Measurements from ENCODE around the gene FKBP4. TPM values are rescaled to one million over a fixed set of nuclear protein-coding genes. Genes with fewer than 3 reads are reported as not detected.

The FKBP4 gene
- total and polyA plus RNA-seq, 2 donors (not counting 3 experiments of a cell fraction or from before 2014, with no cell fraction given) = 31.0 to 85.6 TPM

GRCh38 chr12:2824541-2824940, 29.8 kb downstream of the FKBP4 start:
- TF ChIP-seq EZH2 (IDR thresholded peaks at IDR 0.05; ENCODE audit: borderline replicate concordance, low read depth, low read length, severe bottlenecking) (no peak), FOS (IDR thresholded peaks at IDR 0.05; ENCODE audit: borderline replicate concordance, insufficient read depth, low read length) (no peak)
- no peak overlapping the region for H3K4me3 ChIP-seq (replicated peaks in 1 of 3; ENCODE audit: insufficient read depth in 1 of 3, low read depth in 1 of 3, low read length in 3 of 3)
- no peak for DNase-seq (ENCODE audit: low read depth, low spot score)
- H3K27ac ChIP-seq (ENCODE audit: insufficient read depth, low read depth, low read length) = no peak overlapping the region
- no peak overlapping the region for H3K9ac ChIP-seq (replicated peaks; ENCODE audit: extremely low read depth, insufficient read depth, low read length)
- H4K20me1 ChIP-seq (replicated peaks; ENCODE audit: control insufficient read depth, extremely low read depth, insufficient read depth, low read length) = no peaks in the 10 kb centered on the region
- no peak overlapping the region for H2AFZ ChIP-seq (ENCODE audit: low read depth, low read length)
- no TSS peak for BruUV-seq (replicated peaks)
- dilution Hi-C loops (cut with MboI; ENCODE audit: extremely low pct_ligation_motif_present, low sequenced_read_pairs) = no loop called here
- H3K9me3 ChIP-seq (replicated peaks; ENCODE audit: control insufficient read depth, insufficient read depth, low read length) = no peaks in the 10 kb centered on the region
- intact Hi-C loops (cut with micrococcal nuclease) = no loop called here
- ChIA-PET CTCF (interaction anchor here (0.8 kb wide), 1 partner anchor 11 kb away, joined by 4 read pairs; no protein-coding TSS in a partner anchor), POLR2A (no interaction called here)
- H3K27me3 ChIP-seq (ENCODE audit: control insufficient read depth in 2 of 2, insufficient read depth in 2 of 2, low read length in 2 of 2) = no peaks in the 10 kb centered on the region
- no peak for FAIRE-seq
- H3K4me2 ChIP-seq (ENCODE audit: insufficient read depth, low read length) = no peak overlapping the region
- H3K36me3 ChIP-seq (ENCODE audit: control insufficient read depth in 2 of 2, extremely low read depth in 1 of 2, insufficient read depth in 2 of 2, low read length in 2 of 2) = peaks cover 15 to 42% of the 10 kb centered on the region in 2 experiments
- no peaks in the 10 kb centered on the region for H3K9me1 ChIP-seq (replicated peaks; ENCODE audit: control insufficient read depth, extremely low read depth, insufficient read depth, low read length)
- H3K79me2 ChIP-seq (ENCODE audit: control insufficient read depth, insufficient read depth, low read length) = no peaks in the 10 kb centered on the region
- H3K4me1 ChIP-seq (ENCODE audit: control insufficient read depth, extremely low read depth, insufficient read depth, low read length) = no peaks in the 10 kb centered on the region

GRCh38 chr12:2825132-2825531, 30.4 kb downstream of the FKBP4 start:
- intact Hi-C loops (cut with micrococcal nuclease) (no loop called here), dilution Hi-C loops (cut with MboI; ENCODE audit: extremely low pct_ligation_motif_present, low sequenced_read_pairs) (no loop called here)
- no peak overlapping the region for H3K4me3 ChIP-seq (replicated peaks in 1 of 3; ENCODE audit: insufficient read depth in 1 of 3, low read depth in 1 of 3, low read length in 3 of 3)
- peaks cover 15 to 42% of the 10 kb centered on the region in 2 experiments for H3K36me3 ChIP-seq (ENCODE audit: control insufficient read depth in 2 of 2, extremely low read depth in 1 of 2, insufficient read depth in 2 of 2, low read length in 2 of 2)
- no peaks in the 10 kb centered on the region for H3K9me3 ChIP-seq (replicated peaks; ENCODE audit: control insufficient read depth, insufficient read depth, low read length)
- H3K9ac ChIP-seq (replicated peaks; ENCODE audit: extremely low read depth, insufficient read depth, low read length) = no peak overlapping the region
- H3K4me2 ChIP-seq (ENCODE audit: insufficient read depth, low read length) = no peak overlapping the region
- TF ChIP-seq POLR2AphosphoS5 (IDR thresholded peaks at IDR 0.05; ENCODE audit: insufficient read depth, low read depth, low read length) = no peak
- TF ChIP-seq FOS (IDR thresholded peaks at IDR 0.05; ENCODE audit: borderline replicate concordance, insufficient read depth, low read length) = no peak
- TF ChIP-seq MAX (IDR thresholded peaks at IDR 0.05; ENCODE audit: insufficient read depth, insufficient read length) = no peak
- TF ChIP-seq GATA2 (IDR thresholded peaks at IDR 0.05; ENCODE audit: insufficient read depth, insufficient read length, low read depth, low read length) = no peak
- TF ChIP-seq JUN (IDR thresholded peaks at IDR 0.05; ENCODE audit: borderline replicate concordance, insufficient read depth, insufficient read length, low read depth) = no peak
- TF ChIP-seq MYC (IDR thresholded peaks at IDR 0.05; ENCODE audit: low read depth, low read length) = no peak
- no peak for TF ChIP-seq CTCF (IDR thresholded peaks at IDR 0.05; ENCODE audit: extremely low read depth in 1 of 2, insufficient read depth in 1 of 2, low read depth in 1 of 2, low read length in 2 of 2)
- TF ChIP-seq POLR2A (IDR thresholded peaks at IDR 0.05; ENCODE audit: low read depth, low read length) = no peak
- no peak for TF ChIP-seq EZH2 (IDR thresholded peaks at IDR 0.05; ENCODE audit: borderline replicate concordance, low read depth, low read length, severe bottlenecking)
- H3K27ac ChIP-seq (ENCODE audit: insufficient read depth, low read depth, low read length) = no peak overlapping the region
- no TSS peak for BruUV-seq (replicated peaks)
- no peaks in the 10 kb centered on the region for H3K27me3 ChIP-seq (ENCODE audit: control insufficient read depth in 2 of 2, insufficient read depth in 2 of 2, low read length in 2 of 2)
- POLR2A ChIA-PET = no interaction called here
- CTCF ChIA-PET = interaction anchor here (0.8 kb wide), 1 partner anchor 11 kb away, joined by 4 read pairs; no protein-coding TSS in a partner anchor
- H3K4me1 ChIP-seq (ENCODE audit: control insufficient read depth, extremely low read depth, insufficient read depth, low read length) = no peaks in the 10 kb centered on the region
- no peak for DNase-seq (ENCODE audit: low read depth, low spot score)
- H3K79me2 ChIP-seq (ENCODE audit: control insufficient read depth, insufficient read depth, low read length) = no peaks in the 10 kb centered on the region
- H3K9me1 ChIP-seq (replicated peaks; ENCODE audit: control insufficient read depth, extremely low read depth, insufficient read depth, low read length) = no peaks in the 10 kb centered on the region
- no peak for FAIRE-seq
- H4K20me1 ChIP-seq (replicated peaks; ENCODE audit: control insufficient read depth, extremely low read depth, insufficient read depth, low read length) = no peaks in the 10 kb centered on the region
- no peak overlapping the region for H2AFZ ChIP-seq (ENCODE audit: low read depth, low read length)
